ENCODE results near the gene GPAT3. TPM values are rescaled to one million over a fixed set of nuclear protein-coding genes. Genes with fewer than 3 reads are reported as not detected.

The GPAT3 gene
- total and polyA plus RNA-seq, 5 donors from 2014 or later, result 2.4 to 6.7 (median 2.7) TPM

DNA sequence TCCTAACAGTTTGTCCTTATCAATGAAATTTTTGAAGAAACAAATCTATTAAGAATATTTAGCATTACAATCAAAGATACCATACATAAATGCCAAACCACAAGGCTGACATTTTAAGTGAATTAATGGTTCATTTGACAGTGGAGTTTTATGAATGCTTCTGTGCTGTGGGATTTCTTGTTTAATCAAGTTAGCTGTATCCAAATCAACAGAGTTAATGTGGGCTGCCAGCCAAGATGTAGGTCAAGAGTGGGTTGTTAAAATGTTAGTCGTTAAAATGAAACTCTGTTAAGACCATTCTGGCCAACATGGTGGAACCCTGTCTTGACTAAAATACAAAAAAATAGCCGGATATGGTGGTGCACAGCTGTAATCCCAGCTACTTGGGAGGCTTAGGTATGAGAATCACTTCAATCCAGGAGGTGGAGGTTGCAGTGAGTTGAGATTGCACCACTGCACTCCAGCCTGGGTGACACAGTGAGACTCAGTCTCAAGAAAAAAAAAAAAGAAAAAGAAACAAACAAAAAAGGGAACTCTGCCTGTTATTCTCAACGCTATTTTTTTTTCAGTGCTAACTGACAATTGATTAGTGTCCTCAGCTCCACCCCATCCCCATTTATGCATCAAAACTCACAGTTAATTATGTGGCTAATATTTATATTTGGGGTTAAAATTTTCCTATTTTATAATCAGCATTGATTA is 20.2 kb downstream of the GPAT3 start:
- no peak overlapping the region for H3K4me3 ChIP-seq (ENCODE audit: low read depth, low read length)
- no peaks in the 10 kb centered on the region for H3K9me3 ChIP-seq (ENCODE audit: control insufficient read depth in 2 of 2, low read length in 2 of 2)
- ATAC-seq (ENCODE audit: low read depth in 2 of 2) (no peak), DNase-seq (no peak)
- Mint-ChIP-seq H3K4me3 (no peak overlapping the region), H3K27ac (no peak overlapping the region), H3K27me3 (peaks cover 8% of the 10 kb centered on the region), H3K9me3 (no peaks in the 10 kb centered on the region), H3K4me1 (peaks cover 0 to 5% (median 0%) of the 10 kb centered on the region in 4 donors), H3K36me3 (no peaks in the 10 kb centered on the region)
- H3K36me3 ChIP-seq (ENCODE audit: control insufficient read depth, insufficient read depth, low read length), result no peaks in the 10 kb centered on the region
- no peaks in the 10 kb centered on the region for H3K27me3 ChIP-seq (ENCODE audit: control insufficient read depth, insufficient read depth, low read length)
- H3K27ac ChIP-seq (ENCODE audit: insufficient read depth, low read length, poor library complexity, severe bottlenecking), result no peak overlapping the region
- H3K4me1 ChIP-seq (ENCODE audit: control insufficient read depth, insufficient read depth, low read length, poor library complexity, severe bottlenecking), result no peaks in the 10 kb centered on the region

DNA sequence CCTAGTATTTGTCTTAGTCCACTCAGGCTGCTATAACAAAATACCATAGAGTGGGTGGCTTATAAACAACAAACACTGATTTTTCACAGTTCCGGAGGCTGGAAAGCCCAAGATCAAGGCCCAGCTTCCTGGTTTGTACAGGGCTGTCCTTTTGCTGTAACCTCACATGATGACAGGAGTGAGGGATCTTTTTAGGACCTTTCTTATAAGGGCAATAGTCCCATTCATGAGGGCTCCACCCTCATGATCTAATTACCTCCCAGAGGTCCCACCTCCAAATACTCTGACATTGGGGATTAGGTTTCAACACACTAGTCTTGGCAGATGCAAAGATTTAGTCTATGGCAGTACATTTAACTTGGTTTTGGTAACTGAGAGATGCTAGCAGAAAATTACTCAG is 20.9 kb downstream of the GPAT3 start:
- no peaks in the 10 kb centered on the region for H3K9me3 Mint-ChIP-seq
- no peaks in the 10 kb centered on the region for H3K36me3 Mint-ChIP-seq
- no peak overlapping the region for H3K4me3 ChIP-seq (ENCODE audit: low read depth, low read length)
- ATAC-seq (ENCODE audit: low read depth in 2 of 2) (no peak), DNase-seq (no peak)
- no peak overlapping the region for H3K27ac ChIP-seq (ENCODE audit: insufficient read depth, low read length, poor library complexity, severe bottlenecking)
- no peak overlapping the region for H3K4me3 Mint-ChIP-seq
- H3K4me1 ChIP-seq (ENCODE audit: control insufficient read depth, insufficient read depth, low read length, poor library complexity, severe bottlenecking), result no peaks in the 10 kb centered on the region
- no peaks in the 10 kb centered on the region for H3K36me3 ChIP-seq (ENCODE audit: control insufficient read depth, insufficient read depth, low read length)
- peaks cover 8% of the 10 kb centered on the region for H3K27me3 Mint-ChIP-seq
- no peaks in the 10 kb centered on the region for H3K9me3 ChIP-seq (ENCODE audit: control insufficient read depth in 2 of 2, low read length in 2 of 2)
- H3K27ac Mint-ChIP-seq, result no peak overlapping the region
- H3K4me1 Mint-ChIP-seq, result peaks cover 0 to 10% (median 0%) of the 10 kb centered on the region in 4 donors
- H3K27me3 ChIP-seq (ENCODE audit: control insufficient read depth, insufficient read depth, low read length), result no peaks in the 10 kb centered on the region

DNA sequence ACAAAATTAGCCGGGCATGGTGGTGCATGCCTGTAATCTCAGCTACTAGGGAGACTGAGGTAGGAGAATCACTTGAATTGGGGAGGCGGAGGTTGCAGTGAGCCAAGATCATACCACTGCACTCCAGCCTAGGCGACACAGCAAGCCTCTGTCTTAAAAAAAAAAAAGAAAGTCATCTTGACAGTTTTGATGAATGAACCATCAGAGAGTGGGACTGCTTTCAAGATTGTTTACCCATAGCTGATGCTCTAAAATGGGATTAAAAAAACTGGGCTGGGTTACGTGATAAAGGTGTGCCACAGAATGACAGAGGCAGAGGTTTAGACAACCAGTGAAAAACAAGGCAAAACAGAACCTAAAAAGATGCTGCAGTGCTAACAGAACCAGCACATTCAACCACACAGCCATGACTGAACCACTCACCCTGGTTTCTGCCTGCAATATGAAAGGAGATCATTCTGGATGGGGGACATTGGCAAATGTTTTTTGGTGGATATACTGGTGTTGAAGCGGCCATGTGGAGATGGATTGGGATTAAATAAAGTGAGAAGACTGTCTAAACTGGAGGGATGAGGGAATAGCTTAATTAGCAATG is 22.2 kb downstream of the GPAT3 start:
- peaks cover 0 to 9% (median 0%) of the 10 kb centered on the region in 4 donors for H3K4me1 Mint-ChIP-seq
- Histone ChIP-seq H3K4me3 (ENCODE audit: low read depth, low read length) (no peak overlapping the region), H3K27me3 (ENCODE audit: control insufficient read depth, insufficient read depth, low read length) (no peaks in the 10 kb centered on the region), H3K36me3 (ENCODE audit: control insufficient read depth, insufficient read depth, low read length) (no peaks in the 10 kb centered on the region), H3K27ac (ENCODE audit: insufficient read depth, low read length, poor library complexity, severe bottlenecking) (no peak overlapping the region), H3K4me1 (ENCODE audit: control insufficient read depth, insufficient read depth, low read length, poor library complexity, severe bottlenecking) (no peaks in the 10 kb centered on the region), H3K9me3 (ENCODE audit: control insufficient read depth in 2 of 2, low read length in 2 of 2) (no peaks in the 10 kb centered on the region)
- H3K27me3 Mint-ChIP-seq, result peaks cover 13% of the 10 kb centered on the region
- DNase-seq (no peak), ATAC-seq (ENCODE audit: low read depth in 2 of 2) (no peak)
- no peaks in the 10 kb centered on the region for H3K9me3 Mint-ChIP-seq
- H3K36me3 Mint-ChIP-seq, result no peaks in the 10 kb centered on the region
- H3K4me3 Mint-ChIP-seq, result no peak overlapping the region
- H3K27ac Mint-ChIP-seq, result no peak overlapping the region

DNA sequence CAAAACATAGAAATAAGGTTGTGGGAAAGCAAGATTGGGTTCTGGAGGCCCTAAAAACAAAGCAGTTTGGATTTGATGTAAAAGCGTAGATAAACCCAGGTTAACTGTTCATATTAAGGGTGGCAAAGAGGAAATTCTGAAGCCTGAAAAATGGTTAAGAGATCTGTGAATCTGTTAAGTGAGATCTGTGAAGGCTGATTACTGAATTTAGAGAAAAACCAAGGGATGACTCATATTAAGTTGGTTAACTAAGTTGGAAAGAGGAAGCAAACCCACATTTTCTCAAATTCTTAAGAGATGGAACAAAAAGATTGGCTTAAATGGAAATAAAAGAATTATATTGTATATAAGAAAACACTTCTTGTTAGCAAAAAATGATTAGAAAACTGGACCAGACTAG is 22.8 kb downstream of the GPAT3 start:
- no peak overlapping the region for H3K27ac Mint-ChIP-seq
- H3K36me3 Mint-ChIP-seq, result no peaks in the 10 kb centered on the region
- H3K27me3 Mint-ChIP-seq, result peaks cover 13% of the 10 kb centered on the region
- DNase-seq (no peak), ATAC-seq (ENCODE audit: low read depth in 2 of 2) (no peak)
- Histone ChIP-seq H3K36me3 (ENCODE audit: control insufficient read depth, insufficient read depth, low read length) (no peaks in the 10 kb centered on the region), H3K4me3 (ENCODE audit: low read depth, low read length) (no peak overlapping the region), H3K27ac (ENCODE audit: insufficient read depth, low read length, poor library complexity, severe bottlenecking) (no peak overlapping the region), H3K4me1 (ENCODE audit: control insufficient read depth, insufficient read depth, low read length, poor library complexity, severe bottlenecking) (no peaks in the 10 kb centered on the region), H3K9me3 (ENCODE audit: control insufficient read depth in 2 of 2, low read length in 2 of 2) (no peaks in the 10 kb centered on the region), H3K27me3 (ENCODE audit: control insufficient read depth, insufficient read depth, low read length) (no peaks in the 10 kb centered on the region)
- peaks cover 0 to 9% (median 0%) of the 10 kb centered on the region in 4 donors for H3K4me1 Mint-ChIP-seq
- H3K4me3 Mint-ChIP-seq, result no peak overlapping the region
- H3K9me3 Mint-ChIP-seq, result no peaks in the 10 kb centered on the region

DNA sequence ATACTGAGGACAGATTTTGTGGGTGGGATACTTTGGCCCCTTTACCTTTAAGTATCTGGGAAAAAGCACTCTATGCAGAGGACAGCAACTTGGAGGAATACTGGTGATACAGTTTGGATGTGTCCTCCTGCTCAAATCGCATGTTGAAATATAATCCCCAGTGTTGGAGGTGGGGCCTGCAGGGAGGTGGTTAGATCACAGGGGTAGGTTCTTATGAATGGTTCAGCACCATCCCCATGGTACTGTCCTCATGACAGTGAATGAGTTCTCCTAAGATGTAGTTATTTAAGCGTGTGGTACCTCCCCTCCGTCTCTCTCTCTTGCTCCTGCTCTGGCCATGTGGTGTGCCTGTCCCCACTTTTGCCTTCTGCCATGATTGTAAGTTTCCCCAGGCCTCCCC is 24.6 kb downstream of the GPAT3 start:
- H3K4me3 ChIP-seq (ENCODE audit: low read depth, low read length), result no peak overlapping the region
- no peaks in the 10 kb centered on the region for H3K36me3 Mint-ChIP-seq
- no peak overlapping the region for H3K27ac ChIP-seq (ENCODE audit: insufficient read depth, low read length, poor library complexity, severe bottlenecking)
- DNase-seq (no peak), ATAC-seq (ENCODE audit: low read depth in 2 of 2) (no peak)
- H3K4me1 ChIP-seq (ENCODE audit: control insufficient read depth, insufficient read depth, low read length, poor library complexity, severe bottlenecking), result no peaks in the 10 kb centered on the region
- H3K36me3 ChIP-seq (ENCODE audit: control insufficient read depth, insufficient read depth, low read length), result no peaks in the 10 kb centered on the region
- H3K27me3 ChIP-seq (ENCODE audit: control insufficient read depth, insufficient read depth, low read length), result no peaks in the 10 kb centered on the region
- no peaks in the 10 kb centered on the region for H3K9me3 ChIP-seq (ENCODE audit: control insufficient read depth in 2 of 2, low read length in 2 of 2)
- peaks cover 0 to 9% (median 0%) of the 10 kb centered on the region in 4 donors for H3K4me1 Mint-ChIP-seq
- H3K4me3 Mint-ChIP-seq, result no peak overlapping the region
- peaks cover 9% of the 10 kb centered on the region for H3K27me3 Mint-ChIP-seq
- peak overlapping the region in 2 of 3 donors; percentile 12 to 62 for H3K27ac Mint-ChIP-seq
- H3K9me3 Mint-ChIP-seq, result no peaks in the 10 kb centered on the region

DNA sequence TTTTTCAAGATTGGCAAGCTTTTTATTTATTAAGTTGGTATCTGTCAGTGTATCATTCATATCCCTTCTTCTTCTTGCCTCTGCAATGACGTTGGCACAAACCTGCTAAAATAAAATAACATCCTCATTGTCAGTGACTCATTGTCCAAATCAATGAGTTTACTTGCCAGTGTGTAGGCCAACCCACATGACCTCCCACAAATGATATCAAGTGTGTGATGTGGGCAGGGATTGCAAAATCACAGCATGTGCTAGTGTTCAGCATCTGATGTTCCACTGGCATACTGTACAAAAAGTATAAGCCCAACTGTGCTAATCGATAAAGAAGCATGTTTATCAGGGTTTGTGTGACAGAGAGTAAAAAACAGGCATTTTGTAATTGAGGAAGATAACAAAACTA is 25.5 kb downstream of the GPAT3 start:
- Mint-ChIP-seq H3K4me1 (peaks cover 0 to 9% (median 0%) of the 10 kb centered on the region in 4 donors), H3K36me3 (no peaks in the 10 kb centered on the region), H3K9me3 (no peaks in the 10 kb centered on the region), H3K27ac (no peak overlapping the region), H3K27me3 (peaks cover 9% of the 10 kb centered on the region), H3K4me3 (no peak overlapping the region)
- H3K27ac ChIP-seq (ENCODE audit: insufficient read depth, low read length, poor library complexity, severe bottlenecking), result no peak overlapping the region
- H3K4me3 ChIP-seq (ENCODE audit: low read depth, low read length), result no peak overlapping the region
- no peaks in the 10 kb centered on the region for H3K4me1 ChIP-seq (ENCODE audit: control insufficient read depth, insufficient read depth, low read length, poor library complexity, severe bottlenecking)
- DNase-seq (peak in 1 of 3 donors; percentile 12), ATAC-seq (ENCODE audit: low read depth in 2 of 2) (peak; percentile 55 to 65)
- no peaks in the 10 kb centered on the region for H3K27me3 ChIP-seq (ENCODE audit: control insufficient read depth, insufficient read depth, low read length)
- no peaks in the 10 kb centered on the region for H3K36me3 ChIP-seq (ENCODE audit: control insufficient read depth, insufficient read depth, low read length)
- H3K9me3 ChIP-seq (ENCODE audit: control insufficient read depth in 2 of 2, low read length in 2 of 2), result no peaks in the 10 kb centered on the region

DNA sequence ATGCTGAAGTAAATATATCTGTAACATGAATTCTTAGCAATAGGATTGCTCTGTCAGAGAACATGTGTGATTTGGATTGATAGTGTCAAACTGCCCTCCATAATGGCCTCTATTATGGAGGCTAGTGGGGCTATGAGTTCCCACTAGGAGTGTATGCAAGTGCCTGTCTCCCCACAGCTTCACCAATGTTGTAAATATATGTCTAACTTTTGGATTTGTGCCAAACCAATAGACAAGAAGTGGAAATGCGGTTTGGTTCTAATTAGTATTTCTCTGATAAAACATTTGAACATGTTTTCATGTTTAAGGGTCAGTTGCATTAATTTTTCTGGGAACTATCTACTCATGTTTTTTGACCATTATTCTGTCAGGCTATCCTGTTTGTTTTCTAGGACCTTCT is 28.1 kb downstream of the GPAT3 start:
- Mint-ChIP-seq H3K4me1 (peaks cover 0 to 5% (median 0%) of the 10 kb centered on the region in 4 donors), H3K9me3 (no peaks in the 10 kb centered on the region)

DNA sequence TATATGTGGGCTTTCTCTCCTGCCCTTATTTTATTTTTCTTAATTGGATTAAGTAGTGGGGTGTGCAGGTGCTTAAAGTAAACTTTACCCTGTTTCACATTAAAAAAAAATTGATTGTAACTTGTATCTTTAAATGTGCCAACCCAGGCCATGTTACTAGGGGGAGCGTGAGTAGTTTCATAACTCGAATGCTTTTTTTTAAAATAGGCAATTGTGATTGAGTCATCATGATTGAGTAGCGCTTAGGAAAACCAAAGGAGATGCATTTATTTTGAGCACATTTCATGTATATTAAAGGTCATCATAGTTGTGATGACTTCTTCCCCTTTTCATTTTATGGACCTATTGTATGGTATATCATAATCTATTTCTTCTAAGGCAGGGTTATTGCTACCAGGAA is 32.2 kb downstream of the GPAT3 start:
- H3K9me3 ChIP-seq (ENCODE audit: control insufficient read depth in 2 of 2, low read length in 2 of 2), result no peaks in the 10 kb centered on the region
- H3K27ac Mint-ChIP-seq, result no peak overlapping the region
- no peaks in the 10 kb centered on the region for H3K36me3 Mint-ChIP-seq
- H3K27me3 Mint-ChIP-seq, result no peaks in the 10 kb centered on the region
- H3K4me1 Mint-ChIP-seq, result no peaks in the 10 kb centered on the region
- H3K4me3 ChIP-seq (ENCODE audit: low read depth, low read length), result no peak overlapping the region
- H3K9me3 Mint-ChIP-seq, result peaks cover 0 to 1% (median 0%) of the 10 kb centered on the region in 7 donors
- H3K4me3 Mint-ChIP-seq, result no peak overlapping the region
- H3K36me3 ChIP-seq (ENCODE audit: control insufficient read depth, insufficient read depth, low read length), result no peaks in the 10 kb centered on the region
- H3K27ac ChIP-seq (ENCODE audit: insufficient read depth, low read length, poor library complexity, severe bottlenecking), result no peak overlapping the region
- no peaks in the 10 kb centered on the region for H3K27me3 ChIP-seq (ENCODE audit: control insufficient read depth, insufficient read depth, low read length)
- no peak for ATAC-seq (ENCODE audit: low read depth in 2 of 2)
- no peaks in the 10 kb centered on the region for H3K4me1 ChIP-seq (ENCODE audit: control insufficient read depth, insufficient read depth, low read length, poor library complexity, severe bottlenecking)
- DNase-seq, result no peak

More for the DNA sequence above, 28.1 kb downstream of the GPAT3 start:
- DNase-seq (no peak), ATAC-seq (ENCODE audit: low read depth in 2 of 2) (no peak)
- Histone ChIP-seq H3K27ac (ENCODE audit: insufficient read depth, low read length, poor library complexity, severe bottlenecking) (no peak overlapping the region), H3K9me3 (ENCODE audit: control insufficient read depth in 2 of 2, low read length in 2 of 2) (no peaks in the 10 kb centered on the region), H3K4me3 (ENCODE audit: low read depth, low read length) (no peak overlapping the region), H3K36me3 (ENCODE audit: control insufficient read depth, insufficient read depth, low read length) (no peaks in the 10 kb centered on the region), H3K4me1 (ENCODE audit: control insufficient read depth, insufficient read depth, low read length, poor library complexity, severe bottlenecking) (no peaks in the 10 kb centered on the region), H3K27me3 (ENCODE audit: control insufficient read depth, insufficient read depth, low read length) (no peaks in the 10 kb centered on the region)
- Mint-ChIP-seq H3K27ac (no peak overlapping the region), H3K36me3 (no peaks in the 10 kb centered on the region), H3K4me3 (no peak overlapping the region), H3K27me3 (peaks cover 4% of the 10 kb centered on the region)

Measured in CD4-positive, CD25-positive, alpha-beta regulatory T cell (primary cell).